DND-41 (cell line): ENCODE measurements around the gene CTIF.

Experiments used
- ATAC-seq: fragments of 200-7000 bp; cut with Tn5 transposase; 3 replicates; pipeline ENCODE4 v1.9.1; 2021; ENCODE audit warnings: low read depth; ENCODE audit not compliant: insufficient read depth
- DNase-seq: peaks from one replicate; pipeline ENCODE4 v3.0.0-alpha.2; 2020
- H2AFZ ChIP-seq: 2 replicates; pipeline ENCODE4 v1.6.0; 2012; ENCODE audit warnings: low read depth, low read length
- H3K27ac ChIP-seq: 2 replicates; pipeline ENCODE4 v1.5.1; 2012; ENCODE audit warnings: low read length, inconsistent platforms
- H3K27me3 ChIP-seq: fragments of 200-600 bp; sonication (generic); 2 replicates; pipeline ENCODE4 v1.6.0; 2012; ENCODE audit warnings: low read length, mild to moderate bottlenecking, inconsistent platforms; ENCODE audit not compliant: insufficient read depth, poor library complexity
- H3K36me3 ChIP-seq: 2 replicates; pipeline ENCODE4 v1.5.1; 2012; ENCODE audit warnings: low read length, inconsistent platforms; ENCODE audit not compliant: insufficient read depth
- H3K4me1 ChIP-seq: 2 replicates; pipeline ENCODE4 v1.5.1; 2012; ENCODE audit warnings: mild to moderate bottlenecking, low read length; ENCODE audit not compliant: insufficient read depth
- H3K4me2 ChIP-seq: 2 replicates; pipeline ENCODE4 v1.6.0; 2012; ENCODE audit warnings: mild to moderate bottlenecking, moderate library complexity, low read length, inconsistent platforms; ENCODE audit not compliant: insufficient read depth
- H3K4me3 ChIP-seq, 2 experiments: fragments of 200-600 bp in 1 of 2; shearing (Covaris generic) in 1 of 2; 2 replicates each; pipeline ENCODE4 v1.5.1; 2012 to 2016; ENCODE audit warnings: inconsistent platforms in 2 of 2, low read length in 2 of 2, mild to moderate bottlenecking in 2 of 2, low read depth in 1 of 2, moderate library complexity in 1 of 2
- H3K79me2 ChIP-seq: 2 replicates; pipeline ENCODE4 v1.6.0; 2012; ENCODE audit warnings: low read length, inconsistent platforms; ENCODE audit not compliant: insufficient read depth
- H3K9ac ChIP-seq: 2 replicates; pipeline ENCODE4 v1.6.0; 2012; ENCODE audit warnings: low read depth, mild to moderate bottlenecking, inconsistent platforms, low read length, moderate library complexity
- H3K9me3 ChIP-seq: 2 replicates; pipeline ENCODE4 v1.5.1; 2012; ENCODE audit warnings: low read length, moderate library complexity, mild to moderate bottlenecking, inconsistent platforms; ENCODE audit not compliant: insufficient read depth, severe bottlenecking
- H4K20me1 ChIP-seq: 2 replicates; pipeline ENCODE4 v1.6.0; 2012; ENCODE audit warnings: low read length; ENCODE audit not compliant: insufficient read depth
- EZH2 ChIP-seq: IDR thresholded peaks from 3 replicates; pipeline ENCODE4 v1.6.1; 2012; ENCODE audit warnings: borderline replicate concordance, low read depth, mild to moderate bottlenecking, moderate library complexity, low read length, inconsistent platforms; ENCODE audit not compliant: severe bottlenecking
- TF ChIP-seq, protein P1 (sequence below): IDR thresholded peaks from 2 replicates; pipeline ENCODE4 v1.5.1; 2012; ENCODE audit warnings: borderline replicate concordance, low read length, moderate library complexity, mild to moderate bottlenecking; ENCODE audit not compliant: poor library complexity, severe bottlenecking; ENCODE audit errors: extremely low read depth

Gene CTIF

DNA sequence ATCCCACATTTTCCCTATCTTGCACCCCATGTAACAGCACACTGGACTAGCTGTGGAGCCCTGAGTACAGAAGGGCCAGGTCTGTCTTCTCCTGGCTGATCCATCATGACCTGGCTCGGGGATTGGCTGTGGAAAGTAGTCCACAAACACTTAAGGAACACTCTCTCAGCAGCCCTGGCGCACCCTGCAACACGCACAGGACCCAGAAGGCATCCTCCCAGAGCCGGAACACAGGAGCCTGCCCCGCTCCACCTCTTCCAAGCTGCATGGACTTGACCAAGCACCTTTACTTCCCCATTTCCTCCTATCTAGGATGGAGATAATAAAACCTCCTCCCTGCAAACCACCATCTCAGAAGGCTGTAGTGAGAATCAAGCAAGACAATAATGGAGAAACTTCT, 151.7 kb downstream of the CTIF start:
- Histone ChIP-seq H3K27ac (no peak overlapping the region), H2AFZ (no peak overlapping the region), H3K9ac (no peak overlapping the region), H3K4me3 (no peak overlapping the region), H3K9me3 (no peaks in the 10 kb centered on the region), H3K4me1 (no peaks in the 10 kb centered on the region), H3K79me2 (no peaks in the 10 kb centered on the region), H3K27me3 (no peaks in the 10 kb centered on the region), H3K36me3 (no peaks in the 10 kb centered on the region), H3K4me2 (no peak overlapping the region), H4K20me1 (no peaks in the 10 kb centered on the region)
- ATAC-seq (no peak), DNase-seq (no peak)
- TF ChIP-seq, protein P1, sequence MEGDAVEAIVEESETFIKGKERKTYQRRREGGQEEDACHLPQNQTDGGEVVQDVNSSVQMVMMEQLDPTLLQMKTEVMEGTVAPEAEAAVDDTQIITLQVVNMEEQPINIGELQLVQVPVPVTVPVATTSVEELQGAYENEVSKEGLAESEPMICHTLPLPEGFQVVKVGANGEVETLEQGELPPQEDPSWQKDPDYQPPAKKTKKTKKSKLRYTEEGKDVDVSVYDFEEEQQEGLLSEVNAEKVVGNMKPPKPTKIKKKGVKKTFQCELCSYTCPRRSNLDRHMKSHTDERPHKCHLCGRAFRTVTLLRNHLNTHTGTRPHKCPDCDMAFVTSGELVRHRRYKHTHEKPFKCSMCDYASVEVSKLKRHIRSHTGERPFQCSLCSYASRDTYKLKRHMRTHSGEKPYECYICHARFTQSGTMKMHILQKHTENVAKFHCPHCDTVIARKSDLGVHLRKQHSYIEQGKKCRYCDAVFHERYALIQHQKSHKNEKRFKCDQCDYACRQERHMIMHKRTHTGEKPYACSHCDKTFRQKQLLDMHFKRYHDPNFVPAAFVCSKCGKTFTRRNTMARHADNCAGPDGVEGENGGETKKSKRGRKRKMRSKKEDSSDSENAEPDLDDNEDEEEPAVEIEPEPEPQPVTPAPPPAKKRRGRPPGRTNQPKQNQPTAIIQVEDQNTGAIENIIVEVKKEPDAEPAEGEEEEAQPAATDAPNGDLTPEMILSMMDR = no peak
- no peak for TF ChIP-seq EZH2

DNA sequence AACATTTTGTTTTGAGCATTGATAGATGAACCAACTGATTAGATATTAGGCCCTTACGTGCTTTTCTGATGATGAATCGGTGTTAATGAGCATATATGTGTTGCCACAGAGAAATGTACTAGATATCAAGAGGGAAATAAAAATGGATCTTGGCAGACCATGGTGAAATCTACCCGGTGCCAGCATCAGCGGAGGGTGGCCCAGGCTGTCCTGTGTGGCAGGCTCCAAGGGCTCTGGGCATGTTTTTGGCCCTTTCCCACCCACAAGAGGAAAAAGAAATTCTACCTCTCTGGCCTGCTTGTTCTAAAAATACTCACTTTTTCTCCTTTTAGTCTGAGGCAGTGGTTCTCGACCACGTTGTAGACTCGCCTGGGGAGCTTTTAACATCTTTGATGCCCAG, 154.2 kb downstream of the CTIF start:
- ATAC-seq = no peak
- no peaks in the 10 kb centered on the region for H3K4me1 ChIP-seq
- TF ChIP-seq EZH2 = no peak
- TF ChIP-seq, protein P1 = no peak

DNA sequence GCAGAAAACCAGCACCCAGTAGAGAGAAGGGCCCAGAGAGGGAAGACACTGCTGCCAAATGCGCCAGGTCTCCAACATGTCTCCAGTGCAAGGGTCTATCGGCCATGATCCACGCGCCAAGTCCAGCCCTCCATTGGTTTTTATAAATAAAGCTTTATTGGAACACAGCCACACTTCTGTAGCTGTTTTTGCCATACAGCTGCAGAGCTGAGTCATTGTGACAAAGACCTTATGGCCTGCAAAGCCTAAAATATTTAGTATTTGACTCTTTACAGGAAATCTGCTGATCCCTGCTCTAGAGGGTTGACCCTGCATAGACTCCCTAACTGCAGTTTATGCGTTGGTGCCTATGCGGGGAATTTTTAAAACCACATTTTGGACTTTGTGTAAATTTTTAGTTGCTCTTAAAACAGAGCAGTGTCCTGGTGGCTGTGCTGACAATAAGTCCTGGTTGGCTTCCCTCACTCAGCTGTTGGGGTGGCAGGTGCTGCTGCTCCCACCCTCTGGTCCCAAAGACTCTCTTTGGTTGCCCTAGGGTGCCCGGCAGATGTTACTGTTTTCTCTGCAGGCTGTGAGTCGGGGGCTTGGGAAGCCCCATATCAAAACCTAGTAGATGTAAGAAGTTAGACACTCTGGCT, 154.9 kb downstream of the CTIF start:
- Histone ChIP-seq H3K27me3 (no peaks in the 10 kb centered on the region), H2AFZ (no peak overlapping the region), H3K36me3 (no peaks in the 10 kb centered on the region), H3K9me3 (no peaks in the 10 kb centered on the region), H3K4me3 (no peak overlapping the region), H3K9ac (no peak overlapping the region), H3K79me2 (no peaks in the 10 kb centered on the region), H3K27ac (no peak overlapping the region), H4K20me1 (no peaks in the 10 kb centered on the region), H3K4me2 (no peak overlapping the region), H3K4me1 (no peaks in the 10 kb centered on the region)
- no peak for DNase-seq
- no peak for TF ChIP-seq EZH2
- TF ChIP-seq, protein P1 = no peak
- ATAC-seq = no peak

More for the DNA sequence above, 154.2 kb downstream of the CTIF start:
- Histone ChIP-seq H3K27ac (no peak overlapping the region), H3K79me2 (no peaks in the 10 kb centered on the region), H3K9ac (no peak overlapping the region), H3K4me2 (no peak overlapping the region), H3K9me3 (no peaks in the 10 kb centered on the region), H2AFZ (no peak overlapping the region), H4K20me1 (no peaks in the 10 kb centered on the region), H3K27me3 (no peaks in the 10 kb centered on the region), H3K4me3 (no peak overlapping the region), H3K36me3 (no peaks in the 10 kb centered on the region)
- DNase-seq = no peak
